ENCODE results near the gene IZUMO1. TPM values are rescaled to one million over a fixed set of nuclear protein-coding genes. Genes with fewer than 3 reads are reported as not detected.

The IZUMO1 gene
- total and polyA plus RNA-seq, 2 of the 13 experiments (the other 11 are each of a cell fraction or from before 2014, with no cell fraction given), result 0.07 to 0.22 TPM

GRCh38 chr19:48720613-48721296, 26.0 kb downstream of the IZUMO1 start (continued):
- TF ChIP-seq ZNF253 (CRISPR knock-in tag; IDR thresholded peaks at IDR 0.05; ENCODE audit: borderline replicate concordance) (no peak), ZNF276 (CRISPR knock-in tag; IDR thresholded peaks at IDR 0.05; ENCODE audit: low read depth) (no peak), ZFAT (CRISPR knock-in tag; conservative IDR thresholded peaks at IDR 0.05) (no peak), ZNF780A (CRISPR knock-in tag; IDR thresholded peaks at IDR 0.05) (no peak), AFF4 (CRISPR knock-in tag; IDR thresholded peaks at IDR 0.05) (no peak), HES4 (CRISPR knock-in tag; IDR thresholded peaks at IDR 0.05; ENCODE audit: borderline replicate concordance) (no peak), ZNF232 (CRISPR knock-in tag; IDR thresholded peaks at IDR 0.05; ENCODE audit: borderline replicate concordance) (no peak), SIX1 (CRISPR knock-in tag; IDR thresholded peaks at IDR 0.05; ENCODE audit: borderline replicate concordance) (no peak), GTF2F1 (IDR thresholded peaks at IDR 0.05; ENCODE audit: low read length) (no peak), NFYC (CRISPR knock-in tag; IDR thresholded peaks at IDR 0.05) (peak; percentile 98), ZNF180 (CRISPR knock-in tag; IDR thresholded peaks at IDR 0.05; ENCODE audit: borderline replicate concordance, low read depth) (no peak), MYPOP (CRISPR knock-in tag; IDR thresholded peaks at IDR 0.05) (no peak), MXI1 (IDR thresholded peaks at IDR 0.05; ENCODE audit: borderline replicate concordance, low read depth, low read length) (peak; percentile 87; the same call in 2 of the 3 replicates), PCBP2 (optimal IDR thresholded peaks at IDR 0.05; ENCODE audit: low read depth, low read length, poor library complexity, severe bottlenecking) (no peak), ZMAT3 (CRISPR knock-in tag; conservative IDR thresholded peaks at IDR 0.05) (no peak), GATA4 (IDR thresholded peaks at IDR 0.05; ENCODE audit: borderline replicate concordance, low read depth) (no peak), ZNF644 (CRISPR knock-in tag; IDR thresholded peaks at IDR 0.05; ENCODE audit: low read depth) (no peak), TGIF2 (CRISPR knock-in tag; IDR thresholded peaks at IDR 0.05) (no peak), ZNF710 (CRISPR knock-in tag; IDR thresholded peaks at IDR 0.05; ENCODE audit: borderline replicate concordance) (no peak), IKZF5 (CRISPR knock-in tag; IDR thresholded peaks at IDR 0.05) (peak; percentile 81)

All from HepG2 (cell line).